A549 treated with RU486 at 1 μM for 4 hours (cell line): ENCODE measurements around the gene TMSB15C. TPM values are rescaled to one million over a fixed set of nuclear protein-coding genes. Genes with fewer than 3 reads are reported as not detected.

Source experiments
- total RNA-seq: library from RNA; stranded (reverse); fragments of 200-300 nt; extraction: Qiagen RNA extraction; gene quantifications from 5 replicates; pipeline ENCODE4 v1.2.3, GENCODE V29; 2022; ENCODE audit warnings: low read depth

The TMSB15C gene
- 0.07 to 0.47 TPM (median 0.23 TPM) in 4 of 5 replicates, not detected in the other for total RNA-seq

DNA sequence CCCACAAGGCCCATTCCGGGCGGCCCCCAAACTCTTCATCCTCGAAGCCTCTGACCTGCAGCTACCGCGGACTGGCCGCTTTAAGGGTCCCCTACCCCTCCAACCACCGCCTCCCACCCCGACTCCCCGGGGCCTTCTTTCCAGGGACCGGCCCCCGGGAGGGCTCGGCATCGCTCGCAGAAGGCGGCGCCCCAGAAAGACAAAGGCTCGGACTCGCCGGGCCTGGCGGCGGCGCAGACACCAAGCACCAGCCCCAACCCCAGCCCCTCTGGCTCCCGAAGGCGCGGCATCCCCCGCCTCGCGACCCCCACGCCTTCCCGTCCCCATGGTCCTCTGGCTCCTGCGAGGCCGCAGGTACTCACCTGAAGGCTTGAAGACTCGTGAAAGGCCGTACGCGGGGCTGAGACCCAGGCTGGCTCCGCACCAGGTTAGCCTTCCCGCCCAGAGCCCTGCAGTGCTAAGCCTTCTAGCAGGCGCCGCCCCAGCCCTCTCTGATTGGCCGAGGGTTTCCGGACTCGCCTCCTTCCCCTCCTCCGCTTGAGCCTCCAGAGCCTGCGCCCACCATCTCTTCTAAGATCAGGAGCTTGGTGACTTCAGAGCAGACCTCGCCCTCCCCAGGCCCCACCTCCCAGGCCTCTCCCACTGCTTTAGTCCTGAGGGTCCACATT lies at the start of gene TMSB15C:
TMSB15C (minus strand) TSS at position 459 of the 668 bp plus-strand sequence.

DNA sequence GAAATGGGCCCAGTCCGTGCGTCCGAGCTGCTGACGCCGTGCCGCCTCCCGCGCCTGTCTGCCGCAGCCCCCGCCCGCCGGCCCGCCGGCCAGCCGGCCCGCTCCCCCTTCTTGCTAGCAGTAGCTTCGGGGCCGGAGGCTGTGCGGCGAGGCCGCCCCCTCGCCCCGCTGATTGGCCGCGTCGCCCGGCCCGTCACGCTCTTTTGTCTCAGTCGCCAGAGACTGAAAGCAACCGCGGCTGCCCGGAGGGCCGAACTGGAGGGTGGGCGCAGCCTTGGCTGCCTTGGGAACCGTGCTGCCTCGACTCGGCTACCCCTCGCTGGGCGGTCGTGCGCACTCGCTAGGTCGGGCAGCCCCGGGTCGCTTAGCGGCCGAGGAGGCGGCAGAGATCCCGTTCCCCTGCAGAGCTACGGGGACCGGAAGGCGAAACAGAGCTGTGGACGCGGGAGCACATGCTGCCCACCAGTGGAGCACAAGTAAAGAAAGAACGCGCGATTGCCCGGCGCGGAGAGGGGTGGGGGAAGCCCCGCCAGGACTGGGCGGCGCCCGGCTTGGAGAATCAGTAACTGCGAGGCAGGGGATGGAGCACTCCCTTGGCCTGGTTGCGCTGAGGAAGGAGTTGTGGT lies 36.4 kb upstream of the TMSB15C start, which contains the start of gene ZCCHC18:
ZCCHC18 (plus strand) TSS at position 198 of the 626 bp plus-strand sequence. CDS start 1,589 bp downstream, outside the sequence.

DNA sequence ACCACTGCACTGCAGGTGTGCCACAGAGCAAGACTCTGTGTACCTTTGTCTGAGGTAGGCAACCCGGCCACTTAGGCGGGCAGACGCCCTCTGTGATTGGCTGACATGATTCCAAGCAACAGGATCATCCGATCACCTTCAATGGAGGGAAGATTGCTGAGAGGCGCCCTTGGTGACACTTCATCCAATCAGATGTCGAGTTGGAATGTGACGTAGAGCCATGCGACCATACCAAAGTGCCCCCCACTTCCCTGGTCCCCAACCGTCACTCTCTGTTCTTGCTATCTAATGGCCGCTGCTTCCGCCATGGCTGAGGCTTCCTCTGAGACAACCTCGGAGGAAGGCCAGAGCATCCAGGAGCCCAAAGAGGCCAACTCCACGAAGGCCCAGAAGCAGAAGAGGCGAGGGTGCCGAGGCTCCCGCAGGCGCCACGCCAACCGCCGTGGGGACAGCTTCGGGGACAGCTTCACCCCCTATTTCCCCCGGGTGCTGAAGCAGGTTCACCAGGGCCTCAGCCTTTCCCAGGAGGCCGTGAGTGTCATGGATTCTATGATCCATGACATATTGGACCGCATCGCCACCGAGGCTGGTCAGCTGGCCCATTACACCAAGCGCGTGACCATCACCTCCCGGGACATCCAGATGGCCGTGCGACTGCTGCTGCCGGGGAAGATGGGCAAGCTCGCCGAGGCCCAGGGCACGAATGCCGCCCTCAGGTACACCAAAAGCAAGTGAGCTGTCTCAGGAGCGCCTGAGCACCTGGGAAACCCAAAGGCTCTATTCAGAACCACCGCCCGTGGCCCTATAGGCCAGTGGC lies 36.1 kb downstream of the TMSB15C start, which contains the start of gene H2BW2:
H2BW2 (plus strand) TSS at position 268 of the 817 bp plus-strand sequence; CDS start at position 307, 39 bp downstream.

Other genes with a start within 250 kb of the TMSB15C start
- 0.03 to 0.05 TPM (median 0.03 TPM) in 3 of 5 replicates, not detected in the others for gene RAB9B, start 244.0 kb downstream of the TMSB15C start, total RNA-seq
- gene TMSB15B, start 113.6 kb downstream of the TMSB15C start, total RNA-seq: 4.5 to 6.8 TPM (median 4.9 TPM) in 5 replicates
- gene H2BW1, start 62.5 kb downstream of the TMSB15C start, total RNA-seq: not detected in 5 replicates
- not detected in 5 replicates for gene H2BW2, start 36.3 kb downstream of the TMSB15C start, total RNA-seq
- gene ZCCHC18, start 36.3 kb upstream of the TMSB15C start, total RNA-seq: 0.08 to 0.25 TPM (median 0.15 TPM) in 3 of 5 replicates, not detected in the others
- 3.5 to 5.0 TPM (median 4.6 TPM) in 5 replicates for gene SLC25A53, start 80.8 kb upstream of the TMSB15C start, total RNA-seq
- gene FAM199X, start 90.2 kb upstream of the TMSB15C start, total RNA-seq: 7.1 to 20.0 TPM (median 18.0 TPM) in 5 replicates
- 0.08 TPM in 1 of 5 replicates, not detected in the others for gene ESX1, start 178.7 kb upstream of the TMSB15C start, total RNA-seq